H1 (cell line): ENCODE measurements around the gene TMC3. TPM values are rescaled to one million over a fixed set of nuclear protein-coding genes. Genes with fewer than 3 reads are reported as not detected.

Experiments
- CTCF ChIA-PET: fragments of 300-600 bp; sonication (Branson Sonifier 250); formaldehyde crosslinking; loops from one replicate; lab custom pipeline; 2021; ENCODE audit not compliant: partially characterized antibody; lab: Charles Lee
- POLR2A ChIA-PET: fragments of 300-600 bp; sonication (Branson Sonifier 250); formaldehyde crosslinking; loops from one replicate; lab custom pipeline; 2021; ENCODE audit warnings: inconsistent platforms; ENCODE audit not compliant: partially characterized antibody; lab: Charles Lee
- DNase-seq, 2 experiments: peaks; one replicate each; pipeline versions ENCODE4 v3.0.0 to v3.0.0-alpha.2; 2010 to 2022; ENCODE audit warnings: low spot score in 2 of 2, low read depth in 1 of 2, mixed read lengths in 1 of 2
- FAIRE-seq: peaks from 2 replicates; lab custom pipeline; 2011; peaks lifted over from hg19 to GRCh38; lab: Jason Lieb, UNC
- H2AFZ ChIP-seq: 2 replicates; pipeline ENCODE4 v1.8.1; 2012; ENCODE audit warnings: low read length, inconsistent platforms
- H2AK5ac ChIP-seq: 2 replicates; pipeline ENCODE4 v1.6.1; 2013; ENCODE audit warnings: low read depth, low read length
- H2BK120ac ChIP-seq: replicated peaks from 2 replicates; pipeline ENCODE3; 2013; ENCODE audit warnings: low read depth, low read length, inconsistent platforms
- H2BK12ac ChIP-seq: 2 replicates; pipeline ENCODE4 v1.6.1; 2013; ENCODE audit warnings: low read depth, low read length
- H2BK15ac ChIP-seq: 2 replicates; pipeline ENCODE4 v1.6.1; 2013; ENCODE audit warnings: low read length
- H2BK20ac ChIP-seq: 2 replicates; pipeline ENCODE4 v1.6.1; 2013; ENCODE audit warnings: low read length
- H2BK5ac ChIP-seq: 2 replicates; pipeline ENCODE4 v1.6.1; 2013; ENCODE audit warnings: low read depth, low read length
- H3K14ac ChIP-seq: 2 replicates; pipeline ENCODE4 v1.6.1; 2013; ENCODE audit warnings: inconsistent platforms; ENCODE audit not compliant: insufficient read length
- H3K18ac ChIP-seq: 2 replicates; pipeline ENCODE4 v1.6.1; 2013; ENCODE audit warnings: low read length; ENCODE audit errors: extremely low read depth
- H3K23ac ChIP-seq: 2 replicates; pipeline ENCODE4 v1.6.1; 2013; ENCODE audit warnings: inconsistent platforms; ENCODE audit not compliant: insufficient read length
- H3K23me2 ChIP-seq: 2 replicates; pipeline ENCODE4 v1.6.1; 2013; ENCODE audit warnings: low read depth, low read length
- H3K27ac ChIP-seq: 2 replicates; pipeline ENCODE4 v1.6.1; 2011; ENCODE audit warnings: low read depth, low read length, inconsistent platforms
- H3K27me3 ChIP-seq, 4 experiments: replicated peaks in 1 of 4; 1 replicate in 1 of 4; 2 replicates in 3 of 4; pipeline versions ENCODE4 v1.6.1 to v1.8.1; 2011 to 2013; ENCODE audit warnings: low read length in 3 of 4, mild to moderate bottlenecking in 3 of 4, inconsistent platforms in 2 of 4, mixed read lengths in 2 of 4, moderate library complexity in 1 of 4; ENCODE audit not compliant: control insufficient read depth in 3 of 4, insufficient read depth in 3 of 4; ENCODE audit errors: extremely low read depth in 1 of 4
- H3K36me3 ChIP-seq, 4 experiments: 2 replicates each; pipeline versions ENCODE4 v1.6.1 to v1.8.1; 2011 to 2013; ENCODE audit warnings: mild to moderate bottlenecking in 4 of 4, low read length in 3 of 4, moderate library complexity in 2 of 4, control low read depth in 1 of 4, inconsistent platforms in 1 of 4; ENCODE audit not compliant: insufficient read depth in 4 of 4, control insufficient read depth in 2 of 4
- H3K4ac ChIP-seq: replicated peaks from 2 replicates; pipeline ENCODE3; 2013; ENCODE audit warnings: low read length, low read depth, mixed read lengths, inconsistent platforms; ENCODE audit not compliant: insufficient read length
- H3K4me1 ChIP-seq, 4 experiments: replicated peaks in 1 of 4; 1 replicate in 1 of 4; 2 replicates in 3 of 4; pipeline versions ENCODE4 v1.6.1 to v1.8.1; 2011 to 2013; ENCODE audit warnings: low read length in 3 of 4, inconsistent platforms in 2 of 4, mixed read lengths in 1 of 4; ENCODE audit not compliant: insufficient read depth in 4 of 4, control insufficient read depth in 3 of 4
- H3K4me2 ChIP-seq, 2 experiments: 2 replicates each; pipeline versions ENCODE4 v1.6.1 to v1.8.1; 2011 to 2013; ENCODE audit warnings: low read depth in 2 of 2, low read length in 2 of 2, control low read depth in 1 of 2, inconsistent platforms in 1 of 2, mild to moderate bottlenecking in 1 of 2; ENCODE audit not compliant: insufficient read depth in 1 of 2
- H3K4me3 ChIP-seq, 4 experiments: fragments of 200-600, 300-600 bp in 1 of 4; sonication (generic), shearing (Covaris generic), sonication (Bioruptor Twin) in 1 of 4; 2 replicates each; pipeline versions ENCODE4 v1.5.1 to v1.8.1; 2011 to 2016; ENCODE audit warnings: low read length in 4 of 4, low read depth in 3 of 4, control low read depth in 2 of 4, inconsistent platforms in 2 of 4, mild to moderate bottlenecking in 2 of 4, mixed read lengths in 1 of 4, moderate library complexity in 1 of 4; ENCODE audit not compliant: insufficient read depth in 2 of 4; ENCODE audit errors: extremely low read depth in 1 of 4
- H3K56ac ChIP-seq: replicated peaks from 2 replicates; pipeline ENCODE3; 2013; ENCODE audit warnings: low read depth, mild to moderate bottlenecking, mixed read lengths, low read length, inconsistent platforms; ENCODE audit not compliant: insufficient read length
- H3K79me1 ChIP-seq: 2 replicates; pipeline ENCODE4 v1.6.1; 2013; ENCODE audit warnings: low read depth, low read length, control low read depth
- H3K79me2 ChIP-seq, 2 experiments: 2 replicates each; pipeline versions ENCODE4 v1.6.1 to v1.8.1; 2012 to 2013; ENCODE audit warnings: low read length in 2 of 2, mild to moderate bottlenecking in 2 of 2, inconsistent platforms in 1 of 2; ENCODE audit not compliant: insufficient read depth in 2 of 2, control insufficient read depth in 1 of 2
- H3K9ac ChIP-seq, 4 experiments: replicated peaks in 1 of 4; 1 replicate in 1 of 4; 2 replicates in 3 of 4; pipeline versions ENCODE4 v1.6.1 to v1.8.1; 2011 to 2013; ENCODE audit warnings: low read depth in 3 of 4, low read length in 3 of 4, control low read depth in 2 of 4, mild to moderate bottlenecking in 2 of 4, moderate library complexity in 2 of 4, inconsistent platforms in 1 of 4; ENCODE audit errors: extremely low read depth in 1 of 4
- H3K9me3 ChIP-seq, 2 experiments: 2 replicates each; pipeline versions ENCODE4 v1.6.1 to v1.8.1; 2012 to 2013; ENCODE audit warnings: mild to moderate bottlenecking in 2 of 2, moderate library complexity in 2 of 2, control low read depth in 1 of 2, inconsistent platforms in 1 of 2, low read depth in 1 of 2, low read length in 1 of 2, mixed read lengths in 1 of 2; ENCODE audit not compliant: insufficient read depth in 2 of 2
- H4K20me1 ChIP-seq, 2 experiments: replicated peaks in 1 of 2; 2 replicates each; pipeline versions ENCODE3 to v1.8.1; 2011 to 2013; ENCODE audit warnings: inconsistent platforms in 2 of 2, low read length in 2 of 2, mild to moderate bottlenecking in 1 of 2; ENCODE audit not compliant: insufficient read depth in 2 of 2, control insufficient read depth in 1 of 2
- H4K5ac ChIP-seq: 2 replicates; pipeline ENCODE4 v1.6.1; 2013; ENCODE audit warnings: low read length, low read depth, mixed read lengths, inconsistent platforms; ENCODE audit not compliant: insufficient read length
- H4K8ac ChIP-seq: 2 replicates; pipeline ENCODE4 v1.8.0; 2013; ENCODE audit warnings: mild to moderate bottlenecking, moderate library complexity, low read length, inconsistent platforms; ENCODE audit not compliant: insufficient read depth; ENCODE audit errors: extremely low read depth
- H4K91ac ChIP-seq: replicated peaks from 2 replicates; pipeline ENCODE3; 2013; ENCODE audit warnings: low read length, mixed read lengths, inconsistent platforms; ENCODE audit not compliant: insufficient read length
- CREB1 ChIP-seq: IDR thresholded peaks from 2 replicates; pipeline ENCODE4 v1.6.1; 2012; ENCODE audit warnings: inconsistent platforms
- GABPA ChIP-seq: IDR thresholded peaks from 2 replicates; pipeline ENCODE4 v1.6.1; 2011; ENCODE audit warnings: mild to moderate bottlenecking, low read length, moderate library complexity, borderline replicate concordance; ENCODE audit not compliant: insufficient read depth
- TBP ChIP-seq: IDR thresholded peaks from 2 replicates; pipeline ENCODE4 v1.6.1; 2011; ENCODE audit warnings: low read depth, low read length, improper control_type of control experiment
- WGBS, 2 experiments: shearing (Covaris generic) in 1 of 2; methylation state at CpG; one replicate each; pipeline versions ENCODE4 v1.1.6 to v1.1.7; 2013 to 2015; ENCODE audit warnings: low lambda C conversion rate in 2 of 2, mixed read lengths in 2 of 2, inconsistent platforms in 1 of 2, low coverage in 1 of 2, missing lambda C conversion rate in 1 of 2; ENCODE audit not compliant: insufficient replicate concordance in 2 of 2, insufficient coverage in 1 of 2, insufficient read length in 1 of 2; ENCODE audit errors: extremely low coverage in 1 of 2, missing lambda C conversion rate in 1 of 2; 5-methylcytosine and 5-hydroxymethylcytosine counted together
- polyA plus RNA-seq, 7 experiments: library from polyadenylated mRNA; depleted of rRNA in 3 of 7; stranded (reverse) in 5 of 7; unstranded in 2 of 7; fragments of >200 nt in 5 of 7; fragments of 200-250 nt in 2 of 7; gene quantifications; 1 replicate in 5 of 7; 2 replicates in 1 of 7; 4 replicates in 1 of 7; pipeline versions ENCODE4 v1.2.1 to v1.2.3, GENCODE V29; 2011 to 2013; ENCODE audit warnings: missing spikeins in 2 of 7, mixed read lengths in 2 of 7
- total RNA-seq: library from RNA; stranded (reverse); fragmentation: NEBNext Ultra II Directional; extraction: Animal tissue kit (Norgen Biotek cat#: 25700); gene quantifications from 2 replicates; pipeline ENCODE4 v1.2.1, GENCODE V29; 2021

The TMC3 gene
- total and polyA plus RNA-seq, 2 of the 8 experiments (the other 6 are each of a cell fraction or from before 2014, with no cell fraction given) = not detected

GRCh38 chr15:81343371-81343770 is 30.6 kb downstream of the TMC3 start:
- Histone ChIP-seq H3K56ac (no peak overlapping the region), H2BK5ac (no peak overlapping the region), H3K4me1 (no peaks in the 10 kb centered on the region), H4K5ac (no peak overlapping the region), H3K18ac (no peak overlapping the region), H3K4ac (no peak overlapping the region), H2BK120ac (no peak overlapping the region), H2BK12ac (no peak overlapping the region), H3K27me3 (no peaks in the 10 kb centered on the region), H3K9me3 (no peaks in the 10 kb centered on the region), H2BK20ac (no peak overlapping the region), H2BK15ac (no peak overlapping the region), H3K9ac (no peak overlapping the region), H3K36me3 (no peaks in the 10 kb centered on the region), H2AFZ (no peak overlapping the region), H4K20me1 (no peaks in the 10 kb centered on the region), H3K23ac (no peak overlapping the region), H2AK5ac (no peak overlapping the region), H3K23me2 (no peaks in the 10 kb centered on the region), H3K27ac (no peak overlapping the region), H3K4me3 (no peak overlapping the region), H4K91ac (no peak overlapping the region), H3K79me1 (no peaks in the 10 kb centered on the region), H3K14ac (no peak overlapping the region), H3K79me2 (no peaks in the 10 kb centered on the region), H3K4me2 (no peak overlapping the region), H4K8ac (no peak overlapping the region)
- ChIA-PET POLR2A (interaction anchor here (1.0 kb wide), 1 partner anchor 19 kb away, joined by 4 read pairs; the partner anchor contains the start of gene STARD5), CTCF (interaction anchor here (0.7 to 2.7 kb wide), 5 partner anchors 13 to 77 kb away, joined by 3 to 14 read pairs (median 3); no protein-coding TSS in a partner anchor)
- TF ChIP-seq GABPA (no peak), CREB1 (no peak), TBP (no peak)
- 89% methylated on average over 4 of the region's 4 CpGs; no CpG with 5 or more reads in 1 of the 2 experiments for WGBS, 2 experiments
- no peak for FAIRE-seq
- peak in 1 of 2 experiments; percentile 13 for DNase-seq
